Right lobe of liver (tissue), 4 donors: Measurements from ENCODE around the gene COL23A1.

Experiments
- CTCF ChIP-seq, 4 donors: fragments of 200-600 bp in 3 of 4; fragments of 450-650 bp in 1 of 4; IDR thresholded peaks; one replicate each; pipeline versions ENCODE4 v1.5.1 to v1.8.0; 2016 to 2022; ENCODE audit warnings: antibody characterized with exemption in 4 of 4, mild to moderate bottlenecking in 2 of 4
- POLR2A ChIP-seq: fragments of 450-650 bp; IDR thresholded peaks from one replicate; pipeline ENCODE4 v1.6.1; 2017; ENCODE audit warnings: antibody characterized with exemption, mild to moderate bottlenecking
- donor health status: DM: no; HTN: no; CAD: no.
- donor health status: DM: no; HTN: no; CAD: no.
- donor health status: DM: no; HTN: yes; CAD: no.

GRCh38 chr5:178287091-178287790 lies 303.0 kb downstream of the COL23A1 start:
- no peak for TF ChIP-seq CTCF (IDR thresholded peaks at IDR 0.05)
- TF ChIP-seq POLR2A = no peak
